SK-N-SH (cell line): ENCODE results near the gene GIT2.

ENCODE experiments used
- FOXJ3 ChIP-seq: sonication (generic); formaldehyde crosslinking; IDR thresholded peaks from 2 replicates; pipeline ENCODE4 v1.5.1; 2020; ENCODE audit warnings: mild to moderate bottlenecking, missing genetic modification reagents
- FOXM1 ChIP-seq: IDR thresholded peaks from 2 replicates; pipeline ENCODE4 v1.4.0; 2012; ENCODE audit warnings: low read depth, mild to moderate bottlenecking
- GABPA ChIP-seq: IDR thresholded peaks from 2 replicates; pipeline ENCODE4 v1.4.0; 2012; ENCODE audit warnings: low read depth, mild to moderate bottlenecking
- JUND ChIP-seq: IDR thresholded peaks from 2 replicates; pipeline ENCODE4 v1.4.0; 2012
- NFIC ChIP-seq: IDR thresholded peaks from 2 replicates; pipeline ENCODE4 v1.4.0; 2012; ENCODE audit warnings: borderline replicate concordance
- POLR2AphosphoS5 ChIP-seq: IDR thresholded peaks from 2 replicates; pipeline ENCODE4 v1.6.1; 2012; ENCODE audit warnings: low read depth, low read length
- RCOR1 ChIP-seq: fragments of 150-350 bp; IDR thresholded peaks from 2 replicates; pipeline ENCODE4 v1.6.1; 2017; ENCODE audit warnings: antibody characterized with exemption, low read length
- TAF1 ChIP-seq: IDR thresholded peaks from 2 replicates; pipeline ENCODE4 v1.6.1; 2012; ENCODE audit warnings: low read depth, mild to moderate bottlenecking, low read length, moderate library complexity, borderline replicate concordance
- TCF12 ChIP-seq: IDR thresholded peaks from 2 replicates; pipeline ENCODE4 v1.4.0; 2012
- YY1 ChIP-seq: IDR thresholded peaks from 2 replicates; pipeline ENCODE4 v1.4.0; 2012; ENCODE audit warnings: low read depth, mild to moderate bottlenecking
- TF ChIP-seq, protein P1 (sequence below): fragments of 200-600 bp; sonication (generic); IDR thresholded peaks from 2 replicates; pipeline ENCODE4 v1.6.1; 2017; ENCODE audit warnings: antibody characterized with exemption, mild to moderate bottlenecking, moderate library complexity
- TF ChIP-seq, protein P2 (sequence below): fragments of 150-350 bp; IDR thresholded peaks from 2 replicates; pipeline ENCODE4 v1.6.1; 2017; ENCODE audit warnings: antibody characterized with exemption, low read length, low read depth, borderline replicate concordance

DNA sequence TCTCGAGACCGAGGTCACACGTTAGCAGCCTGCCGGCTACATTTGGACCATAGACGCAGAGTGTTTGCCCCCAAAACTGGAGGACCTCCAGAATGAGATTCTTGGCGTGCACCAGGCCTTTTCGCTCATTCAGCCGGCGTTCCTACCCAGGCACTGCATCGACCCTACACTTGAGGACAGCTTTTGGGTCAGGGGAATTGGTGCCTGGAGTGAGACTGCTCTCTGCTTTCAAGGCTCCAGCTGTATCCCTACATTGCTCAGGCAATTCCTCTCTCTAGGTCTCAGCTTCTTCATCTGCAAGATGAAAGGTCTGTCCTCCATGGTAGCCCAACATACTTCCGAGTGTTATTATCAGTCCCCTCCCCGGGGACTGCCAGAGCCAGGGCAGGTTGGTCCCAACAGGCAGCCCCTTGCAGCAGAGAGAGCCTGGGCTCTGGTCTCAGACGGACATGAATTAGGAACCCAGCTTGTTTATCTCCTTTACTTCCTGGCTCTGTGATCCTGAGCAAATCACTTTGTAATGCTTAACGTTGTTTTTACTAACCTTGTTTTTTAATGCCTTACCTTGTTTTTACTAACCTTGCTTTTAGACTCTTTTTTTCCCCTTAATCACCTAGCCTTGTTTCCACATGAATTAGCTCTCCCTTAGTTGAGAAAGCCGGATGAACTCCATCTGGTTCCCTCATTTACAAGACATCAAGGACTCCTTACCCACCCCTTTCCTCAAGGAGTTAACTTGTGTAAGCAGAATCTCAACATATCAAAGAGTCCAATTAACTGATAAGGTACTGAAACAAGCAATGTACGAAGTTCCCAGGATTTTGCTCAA, 95.2 kb downstream of the GIT2 start:
- TF ChIP-seq, protein P1, sequence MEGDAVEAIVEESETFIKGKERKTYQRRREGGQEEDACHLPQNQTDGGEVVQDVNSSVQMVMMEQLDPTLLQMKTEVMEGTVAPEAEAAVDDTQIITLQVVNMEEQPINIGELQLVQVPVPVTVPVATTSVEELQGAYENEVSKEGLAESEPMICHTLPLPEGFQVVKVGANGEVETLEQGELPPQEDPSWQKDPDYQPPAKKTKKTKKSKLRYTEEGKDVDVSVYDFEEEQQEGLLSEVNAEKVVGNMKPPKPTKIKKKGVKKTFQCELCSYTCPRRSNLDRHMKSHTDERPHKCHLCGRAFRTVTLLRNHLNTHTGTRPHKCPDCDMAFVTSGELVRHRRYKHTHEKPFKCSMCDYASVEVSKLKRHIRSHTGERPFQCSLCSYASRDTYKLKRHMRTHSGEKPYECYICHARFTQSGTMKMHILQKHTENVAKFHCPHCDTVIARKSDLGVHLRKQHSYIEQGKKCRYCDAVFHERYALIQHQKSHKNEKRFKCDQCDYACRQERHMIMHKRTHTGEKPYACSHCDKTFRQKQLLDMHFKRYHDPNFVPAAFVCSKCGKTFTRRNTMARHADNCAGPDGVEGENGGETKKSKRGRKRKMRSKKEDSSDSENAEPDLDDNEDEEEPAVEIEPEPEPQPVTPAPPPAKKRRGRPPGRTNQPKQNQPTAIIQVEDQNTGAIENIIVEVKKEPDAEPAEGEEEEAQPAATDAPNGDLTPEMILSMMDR = no peak
- TF ChIP-seq TAF1 (no peak), FOXM1 (no peak), RCOR1 (no peak), TCF12 (no peak), YY1 (no peak), GABPA (no peak), JUND (no peak), POLR2AphosphoS5 (no peak), FOXJ3 (CRISPR knock-in tag) (no peak), NFIC (no peak)
- TF ChIP-seq, protein P2, sequence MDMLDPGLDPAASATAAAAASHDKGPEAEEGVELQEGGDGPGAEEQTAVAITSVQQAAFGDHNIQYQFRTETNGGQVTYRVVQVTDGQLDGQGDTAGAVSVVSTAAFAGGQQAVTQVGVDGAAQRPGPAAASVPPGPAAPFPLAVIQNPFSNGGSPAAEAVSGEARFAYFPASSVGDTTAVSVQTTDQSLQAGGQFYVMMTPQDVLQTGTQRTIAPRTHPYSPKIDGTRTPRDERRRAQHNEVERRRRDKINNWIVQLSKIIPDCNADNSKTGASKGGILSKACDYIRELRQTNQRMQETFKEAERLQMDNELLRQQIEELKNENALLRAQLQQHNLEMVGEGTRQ = no peak
